ENCODE measurements around the gene NRF1.
"Not testable (repeated sequence)": the region's sequence is repeated elsewhere in the genome, so short reads cannot be mapped to it uniquely, and the experiment has no call there.

NRF1 gene

DNA sequence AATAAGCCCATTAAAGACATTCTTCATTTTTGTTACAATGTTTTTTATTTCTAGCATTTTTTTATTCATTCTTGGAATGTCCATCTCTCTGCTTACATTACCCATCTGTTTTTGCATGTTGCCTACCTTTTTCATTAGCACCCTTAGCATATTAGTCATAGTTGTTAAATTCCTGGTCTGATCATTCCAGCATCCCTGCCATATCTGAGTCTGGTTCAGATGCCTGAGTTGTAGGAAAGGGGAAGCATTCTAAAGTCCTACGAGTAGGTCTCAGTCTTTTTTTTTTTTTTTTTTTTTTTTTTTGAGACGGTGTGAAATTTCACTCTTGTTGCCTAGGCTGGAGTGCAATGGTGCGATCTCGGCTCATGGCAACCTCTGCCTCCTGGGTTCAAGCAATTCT is 19.7 kb upstream of the NRF1 start:
- H3K9me3 ChIP-seq (ENCODE audit: low read length): peaks cover 4% of the 10 kb centered on the region
- H2AFZ ChIP-seq (ENCODE audit: low read depth, low read length): no peak overlapping the region
- H3K4me1 ChIP-seq (ENCODE audit: insufficient read depth, low read length): no peaks in the 10 kb centered on the region
- no peaks in the 10 kb centered on the region for H3K36me3 ChIP-seq (ENCODE audit: insufficient read depth, low read length)
- no peaks in the 10 kb centered on the region for H3K27me3 ChIP-seq (ENCODE audit: insufficient read depth, low read length)
- no peak overlapping the region for H3K4me3 ChIP-seq (ENCODE audit: low read length)

DNA sequence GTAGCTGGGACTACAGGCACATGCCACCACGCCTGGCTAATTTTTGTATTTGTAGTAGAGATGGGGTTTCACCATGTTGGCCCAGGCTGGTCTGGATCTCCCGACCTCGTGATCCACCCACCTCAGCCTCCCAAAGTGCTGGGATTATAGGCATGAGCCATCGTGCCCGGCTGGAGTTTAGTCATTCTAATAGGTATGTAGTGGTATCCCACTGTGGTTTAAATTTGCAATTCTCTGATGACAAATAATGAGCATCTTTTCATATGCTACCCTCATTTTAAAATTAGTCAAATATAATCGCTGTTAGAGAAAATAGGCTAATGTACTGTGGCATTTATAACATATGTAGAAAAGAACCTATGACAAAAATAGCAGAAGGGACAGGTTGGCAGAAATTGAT is 15.1 kb upstream of the NRF1 start:
- H3K9me3 ChIP-seq (ENCODE audit: low read length); H2AFZ ChIP-seq (ENCODE audit: low read depth, low read length): not testable (repeated sequence)

DNA sequence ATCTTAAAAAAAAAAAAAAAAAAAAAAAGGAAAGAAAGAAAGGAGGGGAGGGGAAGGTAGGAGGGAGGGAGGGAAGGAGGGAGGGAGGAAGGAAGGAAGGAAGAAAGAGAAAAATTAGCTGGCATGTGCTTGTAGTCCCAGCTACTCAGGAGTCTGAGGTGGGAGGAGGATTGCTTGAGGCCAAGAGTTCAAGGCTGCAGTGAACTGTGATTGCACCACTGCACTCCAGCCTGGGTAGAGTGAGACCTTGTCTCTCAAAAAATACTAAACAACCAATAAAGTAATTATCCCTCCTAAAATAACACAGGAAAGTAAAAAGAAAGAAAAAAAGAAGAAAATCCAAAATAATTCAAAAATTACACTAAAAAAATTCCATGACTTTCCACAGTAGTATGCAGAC is 13.8 kb upstream of the NRF1 start:
- Histone ChIP-seq H3K4me3 (ENCODE audit: low read length) (no peak overlapping the region), H3K27me3 (ENCODE audit: insufficient read depth, low read length) (no peaks in the 10 kb centered on the region), H2AFZ (ENCODE audit: low read depth, low read length) (no peak overlapping the region), H3K9me3 (ENCODE audit: low read length) (no peaks in the 10 kb centered on the region), H3K36me3 (ENCODE audit: insufficient read depth, low read length) (no peaks in the 10 kb centered on the region), H3K4me1 (ENCODE audit: insufficient read depth, low read length) (no peaks in the 10 kb centered on the region)

More for the DNA sequence above, 15.1 kb upstream of the NRF1 start:
- H3K27me3 ChIP-seq (ENCODE audit: insufficient read depth, low read length); H3K4me1 ChIP-seq (ENCODE audit: insufficient read depth, low read length); H3K36me3 ChIP-seq (ENCODE audit: insufficient read depth, low read length); H3K4me3 ChIP-seq (ENCODE audit: low read length): not testable (repeated sequence)

DNA sequence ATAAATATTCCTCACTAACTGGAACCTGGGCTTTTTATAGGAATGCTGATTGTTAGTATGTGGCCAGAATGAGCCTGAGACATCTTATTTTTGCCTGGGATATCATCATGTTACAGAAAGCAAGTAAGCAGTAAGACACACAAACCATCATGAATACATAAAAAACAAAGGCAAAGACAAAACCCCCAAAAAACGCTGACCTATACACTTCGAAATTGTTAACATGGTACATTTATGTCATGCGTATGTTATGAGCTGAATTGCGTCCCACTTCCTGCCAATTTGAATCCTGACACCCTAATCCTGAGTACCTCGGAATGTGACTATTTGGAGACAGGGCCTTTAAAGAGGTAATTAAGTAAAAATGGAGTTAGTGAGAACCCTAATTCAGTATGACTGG is 12.3 kb upstream of the NRF1 start:
- H3K4me1 ChIP-seq (ENCODE audit: insufficient read depth, low read length): no peaks in the 10 kb centered on the region
- no peaks in the 10 kb centered on the region for H3K27me3 ChIP-seq (ENCODE audit: insufficient read depth, low read length)
- H3K36me3 ChIP-seq (ENCODE audit: insufficient read depth, low read length): no peaks in the 10 kb centered on the region
- no peak overlapping the region for H2AFZ ChIP-seq (ENCODE audit: low read depth, low read length)
- H3K9me3 ChIP-seq (ENCODE audit: low read length): no peaks in the 10 kb centered on the region
- H3K4me3 ChIP-seq (ENCODE audit: low read length): no peak overlapping the region

DNA sequence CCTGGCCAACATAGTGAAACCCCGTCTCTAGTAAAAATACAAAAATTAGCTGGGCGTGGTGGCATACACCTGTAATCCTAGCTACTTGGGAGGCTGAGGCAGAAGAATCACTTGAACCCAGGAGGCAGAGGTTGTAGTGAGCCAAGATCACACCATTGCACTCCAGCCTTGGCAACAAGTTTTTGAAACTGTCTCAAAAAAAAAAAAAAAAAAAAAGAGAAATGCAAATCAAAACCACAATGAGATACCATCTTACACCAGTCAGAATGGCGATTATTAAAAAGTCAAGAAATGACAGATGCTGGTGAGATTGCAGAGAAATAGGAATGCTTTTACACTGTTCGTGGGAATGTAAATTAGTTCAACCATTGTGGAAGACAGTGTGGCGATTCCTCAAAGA is 7.9 kb upstream of the NRF1 start:
- not testable (repeated sequence) for H2AFZ ChIP-seq (ENCODE audit: low read depth, low read length); H3K36me3 ChIP-seq (ENCODE audit: insufficient read depth, low read length)

DNA sequence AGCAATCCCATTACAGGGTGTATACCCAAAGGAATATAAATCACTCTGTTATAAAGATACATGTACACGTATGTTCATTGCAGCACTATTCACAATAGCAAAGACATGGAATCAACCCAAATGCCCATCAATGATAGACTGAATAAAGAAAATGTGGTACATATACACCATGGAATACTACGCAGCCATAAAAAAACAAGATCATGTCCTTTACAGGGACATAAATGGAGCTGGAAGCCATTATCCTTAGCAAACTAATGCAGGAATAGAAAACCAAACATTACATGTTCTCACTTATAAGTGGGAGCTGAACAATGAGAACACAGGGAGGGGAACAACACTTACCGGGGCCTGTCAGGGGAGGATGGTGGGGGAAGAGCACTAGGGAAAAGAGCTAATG is 7.5 kb upstream of the NRF1 start:
- not testable (repeated sequence) for H3K4me3 ChIP-seq (ENCODE audit: low read length); H2AFZ ChIP-seq (ENCODE audit: low read depth, low read length); H3K9me3 ChIP-seq (ENCODE audit: low read length); H3K27me3 ChIP-seq (ENCODE audit: insufficient read depth, low read length); H3K4me1 ChIP-seq (ENCODE audit: insufficient read depth, low read length)
- peaks cover 12% of the 10 kb centered on the region for H3K36me3 ChIP-seq (ENCODE audit: insufficient read depth, low read length)

More for the DNA sequence above, 7.9 kb upstream of the NRF1 start:
- not testable (repeated sequence) for H3K4me1 ChIP-seq (ENCODE audit: insufficient read depth, low read length); H3K27me3 ChIP-seq (ENCODE audit: insufficient read depth, low read length); H3K4me3 ChIP-seq (ENCODE audit: low read length); H3K9me3 ChIP-seq (ENCODE audit: low read length)

DNA sequence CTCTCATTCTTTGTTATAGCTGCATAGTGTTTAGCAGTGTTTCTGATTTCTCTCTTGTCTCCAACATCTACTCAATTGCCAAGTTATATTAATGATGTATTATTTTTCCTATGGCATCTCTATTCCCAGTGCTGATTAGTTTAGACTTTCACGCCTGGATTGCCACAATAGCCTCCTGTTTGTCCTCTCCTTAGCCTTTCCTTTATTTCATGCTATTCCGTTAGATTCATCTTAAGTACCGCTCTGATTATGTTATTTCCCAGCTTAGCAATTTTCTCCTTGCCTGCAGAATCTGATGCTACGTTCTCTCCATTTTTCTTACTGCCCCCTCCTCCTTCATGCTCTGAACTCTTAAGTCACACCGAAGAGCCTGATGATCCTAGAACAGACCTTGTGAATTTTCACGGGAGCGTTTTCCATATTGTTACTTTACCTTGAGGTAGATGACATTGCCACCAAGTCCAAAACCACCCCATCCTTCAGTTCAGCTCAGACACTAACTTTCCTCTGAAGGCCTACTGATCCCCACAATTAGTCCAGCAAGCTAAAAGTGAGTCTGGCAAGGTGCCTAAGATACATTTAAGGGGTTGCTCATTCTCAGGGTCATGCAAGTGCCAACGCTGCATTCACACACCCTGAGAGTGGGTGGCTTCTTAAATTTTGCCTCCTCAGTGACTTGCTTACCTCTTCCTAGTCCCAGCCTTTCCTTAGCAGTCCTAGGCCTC is 6.6 kb upstream of the NRF1 start:
- H3K4me3 ChIP-seq (ENCODE audit: low read length): no peak overlapping the region
- no peaks in the 10 kb centered on the region for H3K4me1 ChIP-seq (ENCODE audit: insufficient read depth, low read length)
- H2AFZ ChIP-seq (ENCODE audit: low read depth, low read length): no peak overlapping the region
- peaks cover 21% of the 10 kb centered on the region for H3K36me3 ChIP-seq (ENCODE audit: insufficient read depth, low read length)
- H3K27me3 ChIP-seq (ENCODE audit: insufficient read depth, low read length): no peaks in the 10 kb centered on the region
- H3K9me3 ChIP-seq (ENCODE audit: low read length): no peaks in the 10 kb centered on the region

DNA sequence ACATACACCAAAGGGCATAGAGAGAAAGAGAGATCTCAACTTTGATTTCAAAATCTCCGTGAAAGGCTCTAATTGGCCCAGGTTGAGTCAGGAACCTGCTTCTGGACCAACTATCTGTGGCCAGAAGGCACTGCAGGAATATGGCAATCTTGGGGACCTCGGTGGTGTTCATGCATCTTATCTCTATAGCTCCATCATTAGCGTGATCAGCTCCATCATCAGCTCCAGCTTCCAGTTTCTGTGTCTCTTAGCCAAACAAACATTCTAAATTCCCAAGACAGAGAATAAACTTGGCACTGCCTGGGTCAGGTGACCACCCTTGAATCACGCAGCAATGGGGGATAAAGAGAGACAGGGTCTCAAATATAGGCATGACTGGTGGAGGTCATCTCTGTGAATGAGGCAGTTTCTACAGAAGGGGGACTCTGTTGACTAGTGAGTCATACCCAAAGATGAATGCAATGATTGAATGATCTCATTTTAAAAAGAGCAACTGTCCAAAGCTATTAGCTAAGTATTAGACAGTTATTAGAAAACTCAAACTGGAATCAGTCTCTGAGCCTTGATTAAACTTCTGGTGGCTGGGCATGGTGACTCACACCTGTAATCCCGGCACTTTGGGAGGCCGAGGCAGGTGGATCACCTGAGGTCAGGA is 5.4 kb upstream of the NRF1 start:
- Histone ChIP-seq H3K9me3 (ENCODE audit: low read length) (no peaks in the 10 kb centered on the region), H3K27me3 (ENCODE audit: insufficient read depth, low read length) (no peaks in the 10 kb centered on the region), H3K36me3 (ENCODE audit: insufficient read depth, low read length) (peaks cover 22% of the 10 kb centered on the region), H3K4me1 (ENCODE audit: insufficient read depth, low read length) (peaks cover 9% of the 10 kb centered on the region), H3K4me3 (ENCODE audit: low read length) (no peak overlapping the region), H2AFZ (ENCODE audit: low read depth, low read length) (no peak overlapping the region)

DNA sequence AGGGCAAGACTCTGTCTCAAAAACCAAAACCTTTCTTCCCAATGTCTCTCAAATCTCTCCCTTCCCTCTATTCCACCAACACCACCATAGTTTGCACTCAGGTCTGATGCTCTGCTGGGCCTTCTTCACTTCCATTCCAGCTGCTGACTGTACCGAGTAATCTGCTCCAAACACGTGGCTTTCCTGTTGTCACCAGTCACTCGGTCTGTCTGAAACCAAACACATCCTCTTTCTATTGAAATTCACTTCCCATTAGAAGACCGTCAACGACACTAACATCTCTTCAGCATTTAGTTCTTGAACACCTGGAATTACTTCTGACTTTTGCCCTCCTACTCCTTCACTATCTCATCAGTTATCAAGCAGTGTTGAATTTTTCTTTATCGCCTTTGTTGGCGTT is 4.7 kb upstream of the NRF1 start:
- Histone ChIP-seq H3K9me3 (ENCODE audit: low read length) (no peaks in the 10 kb centered on the region), H3K27me3 (ENCODE audit: insufficient read depth, low read length) (no peaks in the 10 kb centered on the region), H3K36me3 (ENCODE audit: insufficient read depth, low read length) (peaks cover 22% of the 10 kb centered on the region), H3K4me3 (ENCODE audit: low read length) (no peak overlapping the region), H2AFZ (ENCODE audit: low read depth, low read length) (no peak overlapping the region), H3K4me1 (ENCODE audit: insufficient read depth, low read length) (peaks cover 11% of the 10 kb centered on the region)

DNA sequence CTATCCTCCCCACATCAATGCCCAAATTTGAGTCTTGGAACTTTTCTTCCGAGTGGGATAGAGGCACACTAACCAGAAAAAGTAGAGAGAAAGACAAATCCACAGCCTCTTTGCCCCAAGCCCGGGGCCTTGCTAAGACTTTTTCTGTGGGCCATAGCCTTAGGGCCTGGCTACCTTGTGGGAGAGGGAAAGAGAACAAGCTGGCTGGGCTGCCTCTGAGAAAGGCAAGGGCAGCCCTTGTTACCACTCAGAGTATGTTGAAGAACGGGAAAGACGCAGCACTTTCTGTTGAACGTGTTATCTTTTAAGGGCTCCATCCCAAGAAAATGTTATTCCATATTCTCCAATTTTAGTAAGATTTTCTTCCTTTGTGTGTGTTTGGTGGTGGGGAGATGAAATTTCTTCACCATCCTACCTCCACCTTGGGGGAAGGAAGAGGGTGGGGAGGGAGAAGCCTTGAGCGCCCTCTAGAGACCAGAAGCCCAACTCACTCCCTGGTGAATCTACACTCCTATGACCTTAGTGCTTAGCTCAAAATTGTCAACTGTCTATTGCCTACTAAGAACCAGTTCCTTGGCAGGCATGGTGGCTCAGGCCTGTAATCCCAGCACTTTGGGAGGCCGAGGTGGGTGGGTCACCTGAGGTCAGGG is 3.9 kb upstream of the NRF1 start:
- Histone ChIP-seq H3K36me3 (ENCODE audit: insufficient read depth, low read length) (peaks cover 22% of the 10 kb centered on the region), H3K9me3 (ENCODE audit: low read length) (no peaks in the 10 kb centered on the region), H3K4me3 (ENCODE audit: low read length) (no peak overlapping the region), H3K4me1 (ENCODE audit: insufficient read depth, low read length) (peaks cover 11% of the 10 kb centered on the region), H3K27me3 (ENCODE audit: insufficient read depth, low read length) (no peaks in the 10 kb centered on the region), H2AFZ (ENCODE audit: low read depth, low read length) (no peak overlapping the region)

DNA sequence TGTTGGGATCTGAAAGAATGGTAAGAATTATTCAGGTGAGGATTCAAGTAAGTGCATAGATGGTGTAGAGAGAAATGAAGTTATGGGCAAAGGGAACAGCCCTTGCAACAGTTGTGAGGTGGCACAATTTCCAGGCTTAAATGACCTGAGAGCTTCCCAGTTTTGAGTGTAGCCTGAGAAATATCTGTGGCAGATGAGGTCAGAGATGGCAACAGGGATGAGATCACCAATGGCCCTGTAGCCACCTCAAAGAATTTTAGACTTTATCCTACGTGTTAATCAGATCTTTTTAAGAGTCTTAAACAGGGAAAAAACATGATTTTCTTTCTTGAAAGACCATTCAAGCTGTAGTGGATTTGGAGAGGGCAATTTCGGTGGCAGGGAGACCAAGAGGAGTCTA is 1.9 kb upstream of the NRF1 start:
- Histone ChIP-seq H2AFZ (ENCODE audit: low read depth, low read length) (no peak overlapping the region), H3K4me1 (ENCODE audit: insufficient read depth, low read length) (peaks cover 17% of the 10 kb centered on the region), H3K36me3 (ENCODE audit: insufficient read depth, low read length) (peaks cover 22% of the 10 kb centered on the region), H3K4me3 (ENCODE audit: low read length) (no peak overlapping the region), H3K9me3 (ENCODE audit: low read length) (no peaks in the 10 kb centered on the region), H3K27me3 (ENCODE audit: insufficient read depth, low read length) (no peaks in the 10 kb centered on the region)

DNA sequence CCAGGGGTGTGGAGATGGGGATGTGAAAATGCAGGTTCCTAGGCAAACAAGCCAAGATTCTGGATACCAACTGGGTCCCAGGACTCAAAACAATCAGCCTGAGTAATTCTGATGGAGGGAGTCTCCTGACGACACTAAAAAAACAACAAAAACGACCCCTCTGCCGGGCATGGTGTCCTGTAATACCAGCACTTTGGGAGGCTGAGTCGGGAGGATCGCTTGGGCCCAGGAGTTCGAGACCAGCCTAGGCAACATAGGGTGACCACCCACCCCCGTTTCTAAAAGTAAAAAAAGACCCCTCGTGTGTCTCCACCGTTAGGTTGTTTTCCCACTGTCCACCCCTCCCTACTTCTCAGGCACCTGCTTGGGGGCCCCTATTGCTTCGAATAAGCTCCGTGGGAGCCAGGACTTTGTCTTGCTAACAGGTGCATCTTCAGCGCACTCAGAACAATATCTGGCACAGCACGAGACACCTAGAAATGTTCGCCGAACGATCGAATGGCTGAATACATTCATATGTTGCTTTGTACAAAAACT is 743 bp upstream of the NRF1 start:
- H3K4me1 ChIP-seq (ENCODE audit: insufficient read depth, low read length): peaks cover 28% of the 10 kb centered on the region
- peak overlapping the region; percentile 92 for H2AFZ ChIP-seq (ENCODE audit: low read depth, low read length)
- H3K9me3 ChIP-seq (ENCODE audit: low read length): no peaks in the 10 kb centered on the region
- H3K27me3 ChIP-seq (ENCODE audit: insufficient read depth, low read length): no peaks in the 10 kb centered on the region
- peaks cover 22% of the 10 kb centered on the region for H3K36me3 ChIP-seq (ENCODE audit: insufficient read depth, low read length)
- H3K4me3 ChIP-seq (ENCODE audit: low read length): peak overlapping the region; percentile 96

Data from neuron (in vitro differentiated cells).